HL-60 (cell line): ENCODE data around the gene C6orf47.

Experiments
- DNase-seq, 2 experiments: peaks; one replicate each; pipeline ENCODE4 v3.0.0-alpha.2; 2010 to 2020; ENCODE audit warnings: low read depth in 1 of 2, low spot score in 1 of 2
- H3K27ac ChIP-seq: fragments of 250-450 bp; sonication (Bioruptor Pico); replicated peaks from 2 replicates; pipeline ENCODE4 v1.5.1; 2020; ENCODE audit warnings: mild to moderate bottlenecking, moderate library complexity
- H3K27me3 ChIP-seq: fragments of 250-450 bp; sonication (Bioruptor Pico); 2 replicates; pipeline ENCODE4 v1.5.1; 2021; ENCODE audit warnings: mild to moderate bottlenecking, moderate library complexity; ENCODE audit not compliant: insufficient read depth, poor library complexity, severe bottlenecking
- H3K4me3 ChIP-seq: replicated peaks from 2 replicates; pipeline ENCODE4 v1.5.1; 2011; ENCODE audit warnings: mild to moderate bottlenecking, control low read depth, low read length; ENCODE audit not compliant: insufficient read depth
- CTCF ChIP-seq: IDR thresholded peaks from one replicate; pipeline ENCODE4 v1.5.1; 2011; ENCODE audit warnings: low read length, control low read depth, inconsistent platforms; ENCODE audit not compliant: insufficient read depth
- GABPA ChIP-seq: IDR thresholded peaks from 2 replicates; pipeline ENCODE4 v1.6.1; 2012; ENCODE audit warnings: low read depth
- POLR2AphosphoS5 ChIP-seq: IDR thresholded peaks from 2 replicates; pipeline ENCODE4 v1.6.1; 2012; ENCODE audit warnings: low read depth
- REST ChIP-seq: IDR thresholded peaks from 2 replicates; pipeline ENCODE4 v1.6.1; 2012; ENCODE audit warnings: low read depth; ENCODE audit not compliant: insufficient replicate concordance
- SPI1 ChIP-seq: IDR thresholded peaks from 2 replicates; pipeline ENCODE4 v1.6.1; 2012; ENCODE audit warnings: low read depth, mild to moderate bottlenecking, borderline replicate concordance

C6orf47 gene

GRCh38 chr6:31645325-31645724, 15.3 kb downstream of the C6orf47 start:
- no peak for DNase-seq
- Histone ChIP-seq H3K27me3 (no peaks in the 10 kb centered on the region), H3K4me3 (no peak overlapping the region), H3K27ac (no peak overlapping the region)
- TF ChIP-seq CTCF: no peak

- Histone ChIP-seq H3K27me3 (no peaks in the 10 kb centered on the region), H3K4me3 (no peak overlapping the region), H3K27ac (no peak overlapping the region)
- TF ChIP-seq REST: no peak
- no peak for TF ChIP-seq GABPA
- TF ChIP-seq SPI1: no peak
- TF ChIP-seq CTCF: no peak
- TF ChIP-seq POLR2AphosphoS5: no peak
- no peak for DNase-seq
Observed at GRCh38 chr6:31643818-31644454, 16.6 kb downstream of the C6orf47 start.

GRCh38 chr6:31642798-31643570, 17.6 kb downstream of the C6orf47 start:
- Histone ChIP-seq H3K4me3 (no peak overlapping the region), H3K27me3 (no peaks in the 10 kb centered on the region), H3K27ac (no peak overlapping the region)
- no peak for TF ChIP-seq SPI1
- TF ChIP-seq POLR2AphosphoS5: no peak
- no peak for TF ChIP-seq GABPA
- no peak for TF ChIP-seq CTCF
- no peak for TF ChIP-seq REST
- DNase-seq: no peak

GRCh38 chr6:31641370-31641769, 19.2 kb downstream of the C6orf47 start:
- no peak for DNase-seq
- no peak overlapping the region for H3K4me3 ChIP-seq
- no peaks in the 10 kb centered on the region for H3K27me3 ChIP-seq
- no peak overlapping the region for H3K27ac ChIP-seq
- TF ChIP-seq SPI1 (no peak), REST (no peak), POLR2AphosphoS5 (no peak), CTCF (no peak), GABPA (no peak)
